Body of pancreas (tissue), 4 donors: ENCODE data around the gene EPB41.

Source experiments
- CTCF ChIP-seq, 7 experiments: fragments of 450-650 bp in 4 of 7; fragments of 200-600 bp in 3 of 7; sonication (generic) in 3 of 7; IDR thresholded peaks; one replicate each; pipeline ENCODE4 v1.5.1; 2016 to 2019; ENCODE audit warnings: antibody characterized with exemption in 7 of 7
- POLR2A ChIP-seq, 3 donors: fragments of 450-650 bp; IDR thresholded peaks; one replicate each; pipeline ENCODE4 v1.6.1; 2016; ENCODE audit warnings: antibody characterized with exemption in 3 of 3, mild to moderate bottlenecking in 2 of 3

- TF ChIP-seq CTCF (IDR thresholded peaks at IDR 0.05), result no peak
- no peak for TF ChIP-seq POLR2A (IDR thresholded peaks at IDR 0.05)
These were observed 16.6 kb upstream of the EPB41 start for GRCh38 chr1:28897789-28898188.
